ENCODE measurements around the gene CAP2.
"Not testable (repeated sequence)": the region's sequence is repeated elsewhere in the genome, so short reads cannot be mapped to it uniquely, and the experiment has no call there.

CAP2 gene

DNA sequence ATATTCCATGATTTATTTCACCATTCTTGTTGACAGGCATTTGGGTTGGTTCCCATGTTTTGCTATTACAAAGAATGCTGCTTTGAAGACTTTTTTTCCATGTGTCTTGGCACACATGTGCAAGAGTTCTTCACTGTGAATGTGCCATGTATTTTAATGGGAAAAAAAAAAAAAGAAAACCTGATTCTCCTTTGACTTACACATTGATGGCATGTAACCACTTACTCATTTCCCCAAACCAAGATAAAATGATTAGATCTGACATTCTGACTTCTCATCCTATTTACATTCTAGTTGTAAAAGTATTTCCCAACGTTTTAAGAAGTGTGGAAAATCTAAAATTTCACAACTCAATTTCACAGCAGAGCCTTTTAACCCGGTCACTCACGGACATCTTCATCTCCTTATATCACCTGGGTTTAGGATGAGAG, 4.4 kb downstream of the CAP2 start:
- no peak for DNase-seq

DNA sequence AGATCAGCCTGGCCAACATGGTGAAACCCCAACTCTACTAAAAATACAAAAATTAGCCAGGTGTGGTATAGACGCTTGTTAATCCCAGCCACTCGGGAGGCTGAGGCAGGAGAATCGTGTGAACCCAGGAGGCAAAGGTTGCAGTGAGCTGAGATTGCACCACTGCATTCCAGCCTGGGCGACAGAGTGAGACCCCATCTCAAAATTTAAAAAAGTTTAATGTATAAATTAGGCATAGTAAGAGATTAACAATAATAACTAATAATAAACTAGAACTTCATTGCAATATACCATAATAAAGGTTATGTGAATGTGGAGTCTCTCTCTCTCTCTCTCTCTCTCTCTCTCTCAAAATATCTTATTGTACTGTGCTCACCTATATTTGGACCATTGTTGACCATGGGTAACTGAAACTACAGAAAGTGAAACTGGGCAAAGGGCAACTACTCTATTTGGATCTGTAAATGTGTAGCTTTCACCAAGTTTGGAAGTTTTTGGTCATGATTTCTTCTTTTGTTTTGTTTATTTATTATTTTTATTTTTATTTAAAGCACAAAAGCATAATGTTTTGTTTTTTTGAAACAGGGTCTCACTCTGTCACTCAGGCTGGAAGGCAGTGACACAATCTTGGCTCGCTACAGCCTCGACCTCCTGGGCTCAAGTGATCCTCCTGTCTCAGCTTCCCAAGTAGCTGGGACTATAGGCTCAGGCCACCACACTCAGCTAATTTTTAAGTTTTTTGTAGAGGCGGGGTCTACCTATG, 12.0 kb downstream of the CAP2 start:
- not testable (repeated sequence) for DNase-seq

DNA sequence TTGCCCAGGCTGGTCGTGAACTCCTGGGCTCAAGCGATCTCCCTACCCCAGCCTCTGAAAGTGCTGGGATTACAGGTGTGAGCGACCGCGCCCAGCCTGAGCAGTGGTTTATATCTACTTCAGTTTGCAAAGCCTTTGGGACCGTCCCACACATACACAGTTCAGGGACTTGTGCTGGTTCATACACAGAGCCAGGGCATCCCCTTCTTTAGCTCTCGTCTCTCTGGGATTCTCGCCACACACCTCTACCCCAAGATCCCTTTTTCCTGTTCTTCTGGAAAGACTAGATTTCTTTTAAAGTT, 12.5 kb downstream of the CAP2 start:
- no peak for DNase-seq

DNA sequence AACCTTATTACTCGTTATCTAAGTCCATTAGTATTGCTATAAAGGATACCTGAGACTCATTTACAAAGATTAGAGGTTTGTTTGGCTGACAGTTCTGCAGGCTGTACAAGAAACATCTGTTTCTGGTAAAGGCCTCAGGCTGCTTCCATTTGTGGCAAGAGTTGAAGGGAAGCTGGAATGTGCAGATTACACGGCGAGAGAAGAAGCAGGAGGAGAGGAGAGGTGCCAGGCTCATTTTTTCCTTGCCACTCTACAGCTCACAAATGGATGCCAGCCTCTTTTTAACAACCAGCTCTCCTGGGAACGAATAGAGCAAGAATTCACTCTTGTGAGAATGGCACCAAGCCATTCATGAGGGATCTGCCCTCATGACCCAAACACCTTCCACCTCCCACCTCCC, 14.7 kb downstream of the CAP2 start:
- no peak for DNase-seq

DNA sequence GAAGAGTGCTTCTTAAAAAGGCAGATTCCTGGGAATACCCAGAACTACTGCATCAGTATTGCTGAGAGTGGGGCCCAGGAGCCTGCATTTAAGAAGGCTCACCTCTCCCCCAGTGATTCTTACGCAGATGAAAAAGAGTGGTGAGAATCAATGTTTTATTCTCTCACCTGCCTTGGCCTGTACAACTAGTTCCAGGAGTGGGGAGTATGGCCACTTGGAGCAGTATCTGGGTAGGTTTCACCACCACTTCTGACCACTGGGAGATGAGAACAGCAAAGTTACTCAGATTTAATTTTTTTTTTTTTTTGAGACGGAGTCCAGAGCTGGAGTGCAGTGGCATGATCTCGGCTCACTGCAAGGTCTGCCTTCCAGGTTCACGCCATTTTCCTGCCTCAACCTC, 16.9 kb downstream of the CAP2 start:
- DNase-seq, result no peak

DNA sequence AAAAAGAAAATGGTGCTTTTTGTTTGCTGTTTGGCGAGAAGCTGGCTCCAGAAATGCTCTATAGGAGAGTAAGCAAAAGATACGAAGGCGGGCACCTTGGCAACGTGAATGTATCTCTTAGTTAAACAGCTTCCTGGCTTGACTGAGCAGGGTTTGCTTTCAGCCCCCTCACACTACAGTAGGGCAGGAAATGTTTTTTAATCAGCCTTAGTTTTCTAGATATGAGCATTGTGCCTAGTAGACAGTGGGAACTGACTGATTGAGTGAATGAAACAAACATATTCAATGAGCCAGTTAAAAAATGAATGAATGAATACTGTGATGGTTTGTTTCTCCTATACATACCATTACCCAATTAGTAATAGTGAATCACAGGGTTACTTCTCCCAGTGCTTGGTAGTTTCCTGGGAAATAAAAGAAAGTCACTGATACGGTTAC, 19.9 kb downstream of the CAP2 start:
- DNase-seq, result no peak

DNA sequence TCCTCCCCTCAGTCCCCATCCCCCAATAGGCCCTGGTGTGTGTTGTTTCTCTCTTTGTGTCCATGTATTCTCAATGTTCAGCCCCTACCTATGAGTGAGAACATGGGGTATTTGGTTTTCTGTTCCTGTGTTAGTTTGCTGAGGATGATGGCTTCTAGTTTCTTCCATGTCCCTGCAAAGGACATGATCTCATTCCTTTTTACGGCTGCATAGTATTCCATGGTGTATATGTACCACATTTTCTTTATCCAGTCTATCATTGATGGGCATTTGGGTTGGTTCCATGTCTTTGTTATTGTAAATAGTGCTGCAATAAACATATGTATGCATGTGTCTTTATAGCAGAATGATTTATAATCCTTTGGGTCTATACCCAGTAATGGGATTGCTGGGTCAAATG, 21.0 kb downstream of the CAP2 start:
- DNase-seq, result not testable (repeated sequence)

DNA sequence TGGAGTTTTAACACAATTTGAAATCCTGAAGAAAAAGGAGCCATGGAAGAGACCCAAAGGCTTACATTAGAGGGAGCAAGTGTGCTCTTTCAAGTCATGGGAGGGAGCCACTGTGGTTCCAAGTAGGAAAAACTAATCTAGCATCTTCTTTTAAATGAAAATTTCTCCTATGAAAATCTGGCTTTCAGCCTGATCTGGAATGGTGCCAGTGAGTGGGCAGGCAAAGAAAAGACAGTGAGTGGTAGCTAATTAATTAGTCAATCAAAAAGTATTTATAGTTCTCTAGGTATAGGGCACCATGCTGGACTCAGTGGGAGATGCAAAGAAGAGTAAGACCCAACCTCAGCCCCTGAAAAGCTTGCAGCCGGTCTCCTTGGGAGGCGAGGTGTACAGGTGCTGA, 21.9 kb downstream of the CAP2 start:
- no peak for DNase-seq

DNA sequence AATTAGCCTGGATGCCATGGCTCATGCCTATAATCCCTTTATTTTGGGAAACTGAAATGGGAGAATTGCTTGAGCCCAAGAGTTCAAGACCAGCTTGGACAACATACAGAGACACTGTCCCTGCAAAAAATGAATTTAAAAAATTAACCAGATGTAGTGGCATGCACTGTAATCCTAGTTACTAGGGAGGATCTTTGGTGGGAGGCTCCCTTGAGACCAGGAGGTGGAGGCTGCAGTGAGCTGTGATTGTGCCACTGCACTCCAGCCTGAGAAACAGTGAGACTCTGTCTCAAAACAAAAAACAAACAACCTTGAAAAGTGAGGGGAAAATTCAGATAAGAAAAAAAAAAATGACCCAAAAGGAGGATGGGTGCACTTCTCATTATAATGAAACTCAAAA, 23.4 kb downstream of the CAP2 start:
- DNase-seq, result no peak

DNA sequence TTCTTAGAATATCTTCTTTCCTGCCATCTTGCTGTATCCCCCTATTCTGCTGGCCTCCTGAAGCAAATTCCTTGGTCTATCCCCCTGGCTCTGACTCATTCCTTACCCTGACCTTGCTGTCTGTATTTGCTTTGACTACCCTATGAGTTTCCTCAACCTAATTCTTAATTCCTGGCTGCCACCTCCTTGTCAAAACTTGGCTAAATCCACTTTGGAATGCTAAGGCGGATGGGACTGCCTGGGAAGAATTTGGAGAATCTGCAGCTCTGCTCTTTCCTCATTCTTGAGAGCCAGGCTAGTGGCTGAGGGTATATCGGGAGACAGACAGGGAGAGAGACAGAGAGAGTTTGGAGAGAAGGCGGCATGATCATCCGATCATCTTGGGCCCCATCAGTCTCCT, 24.4 kb downstream of the CAP2 start:
- DNase-seq, result no peak

DNA sequence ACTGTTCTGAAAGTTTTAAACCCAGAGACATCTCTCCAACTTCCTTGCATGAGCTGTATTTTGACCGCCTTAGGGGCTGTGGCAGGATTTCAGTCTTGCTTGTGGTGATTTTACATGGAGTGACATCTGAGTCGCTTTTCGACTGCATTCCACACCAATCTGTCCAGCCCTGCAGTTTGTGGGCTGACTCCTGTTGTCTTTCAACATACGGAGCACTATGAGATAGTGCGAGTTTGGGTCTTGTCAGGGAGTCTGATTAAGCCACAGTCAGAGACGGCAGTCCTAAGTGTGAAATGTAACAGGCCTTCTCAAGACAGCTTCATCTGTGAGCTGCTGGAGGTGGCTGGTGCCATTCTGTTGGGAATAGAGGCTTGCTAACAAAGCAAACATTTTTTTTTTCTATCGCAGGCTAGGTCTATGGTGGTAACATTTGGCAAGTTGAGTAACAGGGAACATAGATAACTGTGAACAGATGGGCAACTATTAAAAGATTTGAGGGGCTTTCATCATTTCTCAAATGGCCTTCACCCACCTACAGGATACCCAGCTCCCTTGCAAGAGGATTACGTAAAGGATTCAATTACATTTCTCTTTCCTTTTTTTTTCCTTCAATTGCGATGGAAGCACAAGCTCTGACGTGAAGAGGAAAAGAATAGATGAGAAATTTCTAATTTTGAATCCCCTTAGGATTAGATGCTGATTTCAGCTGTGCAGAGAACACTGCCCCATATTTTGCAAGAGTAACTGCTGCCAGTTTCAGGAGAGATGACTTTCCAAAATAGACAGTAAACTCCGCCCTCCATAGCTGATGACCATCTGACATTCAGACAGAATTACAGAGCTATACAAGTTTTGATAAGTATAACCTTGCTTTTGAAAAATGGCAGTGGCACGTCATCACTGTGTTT, 25.1 kb downstream of the CAP2 start:
- DNase-seq, result no peak

DNA sequence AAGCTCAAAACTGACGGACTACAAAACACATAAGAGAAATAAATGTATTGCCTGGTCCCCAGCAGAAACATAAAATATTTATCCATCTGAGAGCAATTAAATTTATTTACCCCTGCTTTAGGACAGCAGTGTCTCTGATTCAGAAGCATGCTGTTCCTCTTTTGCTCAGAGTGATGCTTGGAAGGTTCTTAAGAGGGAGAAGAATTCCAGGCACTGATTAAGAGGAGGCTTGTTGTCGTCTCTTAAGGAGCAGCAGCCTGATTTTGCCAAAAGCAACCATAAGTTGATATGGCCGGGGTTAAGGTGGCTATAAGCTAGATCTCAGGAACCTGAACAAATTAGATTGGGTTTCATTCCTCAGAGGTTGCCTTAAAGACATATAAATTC, 25.8 kb downstream of the CAP2 start:
- no peak for DNase-seq

DNA sequence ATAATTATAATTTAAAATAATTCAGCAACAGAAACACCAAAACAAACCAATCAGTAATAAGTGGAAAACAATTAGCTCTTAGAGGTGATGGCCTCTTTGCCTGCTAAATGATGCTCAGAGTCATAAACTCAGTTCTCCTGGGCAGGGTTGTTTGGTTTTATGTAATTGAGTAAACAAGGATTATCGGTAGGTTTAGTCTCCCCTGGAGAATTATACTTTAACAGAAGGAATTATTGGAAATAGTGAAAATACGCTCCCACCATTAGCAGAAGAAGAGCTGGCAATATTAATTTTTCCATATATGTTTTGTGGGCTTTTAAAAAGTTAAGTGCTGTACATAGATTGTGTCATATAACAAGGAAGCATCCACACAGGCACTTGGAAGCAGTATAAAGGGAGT, 27.0 kb downstream of the CAP2 start:
- no peak for DNase-seq

DNA sequence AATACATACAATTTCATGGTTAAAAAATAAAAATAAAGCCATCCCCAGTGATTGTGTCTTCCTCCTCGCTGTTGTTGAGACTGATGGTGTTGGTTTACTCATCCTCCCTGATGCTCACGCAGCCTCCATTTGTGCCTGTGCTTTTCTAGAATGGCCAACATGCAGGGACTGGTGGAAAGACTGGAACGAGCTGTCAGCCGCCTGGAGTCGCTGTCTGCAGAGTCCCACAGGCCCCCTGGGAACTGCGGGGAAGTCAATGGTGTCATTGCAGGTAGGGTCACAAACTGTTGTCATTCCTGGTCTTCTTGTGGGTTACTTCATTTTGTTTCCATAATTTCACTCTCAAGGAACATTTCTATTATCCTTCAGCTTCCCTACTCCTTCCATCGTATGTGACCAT, 28.0 kb downstream of the CAP2 start:
- DNase-seq, result no peak

DNA sequence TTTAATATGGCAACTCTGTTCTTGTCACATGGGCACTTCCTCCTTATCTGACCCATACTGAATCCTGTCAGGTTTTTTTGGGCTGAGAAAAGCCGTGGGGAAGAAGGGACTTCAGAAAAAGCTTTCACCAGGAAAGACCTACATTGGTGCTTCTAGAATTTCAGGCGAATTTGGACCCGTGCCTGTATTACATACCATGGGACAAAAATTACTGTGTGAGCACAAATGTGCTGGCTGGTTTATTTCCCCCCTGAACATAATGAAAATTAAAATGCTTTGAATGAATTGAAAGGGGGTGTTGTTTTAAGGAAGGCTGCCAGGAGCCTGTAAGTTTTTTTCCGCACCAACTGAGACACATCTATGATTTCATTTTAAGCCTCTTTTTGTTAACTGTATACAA, 29.6 kb downstream of the CAP2 start:
- no peak for DNase-seq

DNA sequence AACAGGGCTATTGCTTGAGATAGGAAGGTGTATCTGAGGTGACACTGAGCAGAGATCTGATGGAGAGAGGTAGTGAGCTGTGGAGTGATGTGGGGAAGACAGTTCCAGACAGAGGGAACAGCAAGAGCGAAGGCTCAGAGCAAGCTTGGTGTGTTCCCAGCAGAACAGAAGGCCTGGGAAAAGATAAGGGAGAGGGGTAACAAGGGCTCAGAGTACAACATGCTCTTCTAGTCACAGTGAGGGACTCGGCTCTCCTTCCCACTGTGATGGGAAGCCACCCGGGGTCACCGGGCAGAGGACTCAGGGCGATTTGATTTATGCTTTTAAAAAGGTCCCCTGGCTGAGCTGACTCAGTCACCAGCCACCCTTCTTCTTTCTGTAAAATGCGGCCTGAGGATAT, 33.7 kb downstream of the CAP2 start:
- no peak for DNase-seq

DNA sequence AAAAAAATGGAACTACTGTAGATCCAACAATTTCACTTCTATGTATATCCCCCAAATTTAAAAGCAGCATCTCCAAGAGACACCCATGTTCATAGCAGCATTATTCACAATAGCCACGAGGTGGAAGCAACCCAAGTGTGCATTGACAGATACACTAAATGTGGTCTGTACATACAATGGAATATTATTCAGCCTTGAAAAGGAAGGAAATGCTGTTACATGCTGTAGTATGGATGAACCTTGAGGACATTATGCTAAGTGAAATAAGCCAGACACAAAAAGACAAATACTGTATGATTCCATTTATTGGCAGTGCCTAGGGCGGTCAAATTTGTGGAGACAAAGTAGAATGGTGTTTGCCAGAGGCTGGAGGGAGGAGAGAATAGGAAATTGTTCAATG, 34.2 kb downstream of the CAP2 start:
- DNase-seq, result no peak

DNA sequence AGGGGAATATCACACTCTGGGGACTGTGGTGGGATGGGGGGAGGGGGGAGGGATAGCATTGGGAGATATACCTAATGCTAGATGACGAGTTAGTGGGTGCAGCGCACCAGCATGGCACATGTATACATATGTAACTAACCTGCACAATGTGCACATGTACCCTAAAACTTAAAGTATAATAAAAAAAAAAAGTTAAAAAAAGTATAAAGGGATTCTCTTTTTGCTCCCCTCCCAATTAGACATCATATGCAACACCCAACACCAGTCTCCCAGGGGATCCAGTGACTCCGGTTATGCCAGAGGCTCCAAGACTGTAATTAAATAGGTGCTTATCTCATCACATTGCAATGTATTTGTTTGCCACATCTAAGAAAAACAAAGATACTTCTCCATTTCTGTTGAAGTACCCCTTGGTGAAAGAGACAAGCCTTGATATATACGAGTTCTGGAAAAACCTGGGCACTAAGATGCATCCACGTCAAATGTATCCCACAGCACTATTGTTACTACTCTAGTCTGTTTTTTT, 35.3 kb downstream of the CAP2 start:
- DNase-seq, result not testable (repeated sequence)

DNA sequence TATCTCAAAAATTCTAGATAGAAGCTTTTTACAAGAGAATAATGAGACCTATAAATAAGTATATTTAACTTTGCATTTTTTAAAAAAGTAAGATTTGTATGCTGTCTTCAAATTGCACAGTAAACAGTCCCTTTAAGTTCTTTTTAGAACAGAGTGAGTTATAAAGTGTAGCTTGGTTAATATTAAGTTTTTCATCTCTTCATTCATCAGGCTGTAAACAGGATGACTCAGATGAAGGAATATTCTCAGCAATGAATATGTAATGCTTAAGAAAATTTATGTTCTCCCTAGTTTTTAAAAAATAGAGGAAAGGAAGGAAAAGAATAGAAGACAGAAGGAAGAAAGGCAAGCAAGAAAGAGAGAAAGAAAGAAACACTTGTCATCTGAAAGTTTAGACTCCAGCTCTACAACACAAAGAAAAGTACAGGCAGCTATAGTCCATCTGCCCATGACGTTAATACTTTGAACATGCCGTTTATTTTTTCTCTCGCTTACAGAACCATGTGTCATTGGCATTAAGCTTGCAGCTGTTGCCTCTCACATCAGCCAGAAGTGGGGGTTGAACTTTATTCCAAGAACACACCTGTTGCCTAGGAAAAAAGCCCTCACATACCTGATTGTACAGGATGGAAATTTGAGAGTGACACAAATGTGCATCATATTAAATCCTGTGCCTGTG, 36.1 kb downstream of the CAP2 start:
- no peak for DNase-seq

DNA sequence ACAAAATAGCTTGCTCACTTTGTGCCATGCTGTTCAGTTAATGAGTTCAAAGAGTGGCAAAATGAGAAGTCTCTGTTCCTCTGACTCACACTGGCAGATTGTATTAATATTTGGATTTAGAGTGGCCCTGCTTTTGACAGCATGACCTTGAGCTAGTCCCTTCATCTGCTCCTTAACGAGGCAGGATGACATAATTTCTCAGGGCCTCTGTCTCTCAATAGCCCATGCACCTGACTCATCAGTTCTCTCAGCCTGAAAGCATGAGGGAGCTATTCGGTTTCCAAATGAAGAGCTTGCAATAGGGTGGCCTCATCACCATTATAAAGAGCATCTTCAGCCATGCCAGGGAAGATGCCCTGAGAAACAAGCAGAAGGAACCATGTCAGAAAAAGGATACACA, 38.2 kb downstream of the CAP2 start:
- no peak for DNase-seq

DNA sequence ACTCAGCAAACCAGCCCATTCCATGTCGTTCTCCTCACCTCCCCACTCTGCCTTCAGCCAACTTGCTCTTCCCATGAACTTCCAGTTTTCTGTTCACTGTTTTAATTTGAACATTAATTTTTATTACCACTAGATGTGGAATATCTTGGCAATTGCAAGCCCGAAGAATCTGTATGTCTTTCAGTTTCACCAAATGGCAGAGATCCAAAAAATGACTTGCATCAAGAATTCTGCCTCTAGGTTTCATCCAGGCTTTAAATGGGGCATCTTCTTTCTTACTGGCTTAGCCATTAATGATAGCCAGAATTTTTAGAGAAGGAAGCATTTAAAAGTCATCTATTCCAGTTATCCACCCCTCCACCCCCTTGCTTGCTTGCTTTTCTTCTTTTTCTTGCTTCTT, 39.0 kb downstream of the CAP2 start:
- DNase-seq, result no peak

DNA sequence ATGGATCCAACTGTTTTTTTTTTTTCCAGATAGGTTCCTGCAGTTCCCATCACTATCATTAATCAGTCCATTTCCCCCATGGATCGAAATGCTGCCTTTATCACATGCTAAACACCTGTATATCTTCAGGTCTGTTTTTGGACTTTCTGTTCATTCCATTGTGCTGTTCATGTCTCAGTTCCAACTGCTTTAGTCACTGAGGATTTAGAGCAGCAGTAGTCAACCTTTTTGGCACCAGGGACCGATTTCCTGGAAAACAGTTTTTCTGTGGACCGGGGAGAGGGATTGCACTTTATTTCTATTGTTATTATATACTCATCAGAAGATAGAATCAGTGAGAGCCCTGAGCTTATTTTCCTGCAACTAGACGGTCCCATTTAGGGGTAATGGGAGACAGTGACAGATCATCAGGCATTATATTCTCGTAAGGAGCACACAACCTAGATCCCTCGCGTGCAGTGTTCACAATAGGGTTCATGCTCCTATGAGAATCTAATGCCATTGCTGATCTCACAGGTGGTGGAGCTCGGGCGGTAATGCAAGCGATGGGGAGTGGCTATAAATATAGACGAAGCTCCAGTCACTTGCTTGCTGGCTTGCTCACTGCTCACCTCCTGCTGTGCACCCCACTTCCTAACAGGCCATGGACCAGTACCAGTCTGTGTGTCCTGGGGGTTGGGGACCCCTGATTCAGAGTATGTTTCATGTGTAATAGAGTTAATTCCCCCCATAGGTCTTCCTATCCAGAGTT, 46.0 kb downstream of the CAP2 start:
- no peak for DNase-seq

DNA sequence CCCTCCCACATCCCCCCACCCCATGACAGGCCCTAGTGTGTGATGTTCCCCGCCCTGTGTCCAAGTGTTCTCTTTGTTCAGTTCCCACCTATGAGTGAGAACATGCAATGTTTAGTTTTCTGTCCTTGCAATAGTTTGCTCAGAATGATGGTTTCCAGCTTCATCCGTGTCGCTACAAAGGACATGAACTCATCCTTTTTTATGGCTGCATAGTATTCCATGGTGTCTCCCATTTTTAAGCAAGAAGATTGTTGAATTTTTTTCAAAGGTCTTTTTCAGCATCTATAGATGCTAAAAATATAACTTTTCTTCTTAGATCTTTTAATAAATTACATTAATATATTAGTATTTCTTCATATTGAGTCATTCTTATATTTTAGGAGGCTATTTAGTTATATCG, 47.4 kb downstream of the CAP2 start:
- DNase-seq, result not testable (repeated sequence)
